Measurements from ENCODE around the gene ZNF436. TPM values are rescaled to one million over a fixed set of nuclear protein-coding genes. Genes with fewer than 3 reads are reported as not detected.

Gene ZNF436
- 9.9 and 12.6 TPM in 2 replicates for total RNA-seq (2016; rRNA removed; fragmentation: Illumina TruSeq; extraction: Trizol)
- total RNA-seq (2016; cell fraction: cytosol; rRNA removed; fragmentation: Illumina TruSeq; extraction: Trizol; ENCODE audit: low read depth): 1.2 and 1.3 TPM in 2 replicates
- total RNA-seq (2016; cell fraction: insoluble cytoplasmic fraction; rRNA removed; fragmentation: Illumina TruSeq; extraction: Trizol): 9.5 and 13.9 TPM in 2 replicates
- total RNA-seq (2016; cell fraction: membrane; rRNA removed; fragmentation: Illumina TruSeq; extraction: Trizol): 4.7 and 6.1 TPM in 2 replicates
- total RNA-seq (2016; cell fraction: nucleus; rRNA removed; fragmentation: Illumina TruSeq; extraction: Trizol): 7.1 and 8.3 TPM in 2 replicates
- polyA plus RNA-seq (2011; rRNA removed): 4.3 TPM in 2 replicates
- 2.0 and 3.3 TPM in 2 replicates for polyA plus RNA-seq (2011; cell fraction: cytosol; rRNA removed)
- 7.0 and 8.6 TPM in 2 replicates for polyA plus RNA-seq (2011; cell fraction: nucleus; rRNA removed)
- 3.6 and 3.9 TPM in 2 replicates for polyA plus RNA-seq (2012)
- 0.23 and 0.35 TPM in 2 replicates for polyA plus RNA-seq (2016; cell fraction: cytosol; fragmentation: Illumina TruSeq; extraction: Trizol; ENCODE audit: low read depth)
- 7.1 and 7.4 TPM in 2 replicates for polyA plus RNA-seq (2016; cell fraction: insoluble cytoplasmic fraction; fragmentation: Illumina TruSeq; extraction: Trizol; ENCODE audit: low read depth)
- 1.3 and 1.4 TPM in 2 replicates for polyA plus RNA-seq (2016; cell fraction: membrane; fragmentation: Illumina TruSeq; extraction: Trizol; ENCODE audit: low read depth)
- 10.5 and 11.6 TPM in 2 replicates for polyA plus RNA-seq (2016; cell fraction: nucleus; fragmentation: Illumina TruSeq; extraction: Trizol; ENCODE audit: insufficient read depth, low read depth)
- polyA minus RNA-seq (2011; rRNA and poly(A)+ RNA removed; ENCODE audit: low replicate concordance): 6.0 and 6.3 TPM in 2 replicates
- 4.3 and 6.0 TPM in 2 replicates for polyA minus RNA-seq (2011; cell fraction: cytosol; rRNA and poly(A)+ RNA removed)
- 6.8 and 11.7 TPM in 2 replicates for polyA minus RNA-seq (2011; cell fraction: nucleus; rRNA and poly(A)+ RNA removed)
- Bru-seq, nascent RNA: percentile 63 among the genes with signal in this experiment
- BruChase-seq, experiment 1, labeled RNA remaining after a 6-hour chase: percentile 74 among the genes with signal in this experiment
- percentile 73 among the genes with signal in this experiment for BruChase-seq, experiment 2, labeled RNA remaining after a 2-hour chase
- long read RNA-seq, experiment 1, partial matches to known transcripts: 1 of 2 reads
- long read RNA-seq, experiment 1, other reads (novel, unspliced or antisense): 0 of 2 reads
- long read RNA-seq, experiment 2, partial matches to known transcripts: 0 of 2 reads
- long read RNA-seq, experiment 2, other reads (novel, unspliced or antisense): 1 of 2 reads

- Histone ChIP-seq H4K20me1 (ENCODE audit: insufficient read depth, low read length) (no peaks in the 10 kb centered on the region), H3K36me3 (replicated peaks in 1 of 2; ENCODE audit: control insufficient read depth in 1 of 2, insufficient read depth in 2 of 2, low read length in 2 of 2) (no peaks in the 10 kb centered on the region; a peak in 2 of 5 replicates), H3K4me2 (ENCODE audit: low read depth, low read length) (peak within 1 kb of the TSS; percentile 97), H3K27ac (ENCODE audit: extremely low read length, insufficient read depth, low read length) (peak within 1 kb of the TSS; percentile 96), H2AFZ (ENCODE audit: low read length) (no peak within 1 kb of the TSS), H3K4me3 (replicated peaks in 1 of 3; ENCODE audit: insufficient read depth in 1 of 3, low read depth in 2 of 3, low read length in 3 of 3) (peak within 1 kb of the TSS; percentile 92 to 99 (median 93)), H3K79me2 (ENCODE audit: insufficient read depth, low read length) (peaks cover 30% of the 10 kb centered on the region), H3K9me3 (ENCODE audit: low read length) (no peaks in the 10 kb centered on the region), H3K9ac (ENCODE audit: insufficient read depth, low read depth, low read length) (peak within 1 kb of the TSS; percentile 96), H3K27me3 (ENCODE audit: control insufficient read depth in 1 of 2, insufficient read depth in 2 of 2, low read length in 2 of 2) (no peaks in the 10 kb centered on the region; a peak in 1 of 5 replicates), H3K4me1 (ENCODE audit: insufficient read depth, low read length) (peaks cover 44% of the 10 kb centered on the region)
- ChIA-PET CTCF (ENCODE audit: low intra/inter-chr PET ratio, low total read pairs) (no interaction called here), POLR2A (interaction anchor here (0.7 to 3.5 kb wide), 4 partner anchors 11 to 30 kb away, joined by 3 to 130 read pairs (median 3); partner anchors contain the start of gene HNRNPR)
- BruUV-seq (replicated peaks): TSS peak; percentile 78
- intact Hi-C loops (cut with micrococcal nuclease; ENCODE audit: unreplicated experiment): loop anchor here (1.0 to 10.0 kb wide), 4 partner anchors 25 to 1015 kb away; partner anchors contain the start of genes E2F2 and HNRNPR
- FAIRE-seq (peak; percentile 26), ATAC-seq (peak; percentile 1; the same call in 2 of the 3 replicates), DNase-seq (ENCODE audit: low spot score) (peak; percentile 41)
- under 1% methylated on average over 16 of the region's 29 CpGs for WGBS (ENCODE audit: low lambda C conversion rate)
- in situ Hi-C loops (cut with HindIII; ENCODE audit: extremely low pct_ligation_motif_present, low pct_unique_long_range_greater_than_20kb): no loop called here
- TF ChIP-seq NR2F6 (IDR thresholded peaks at IDR 0.05) (no peak), NR2F6 (CRISPR knock-in tag; IDR thresholded peaks at IDR 0.05) (no peak), ZNF850 (CRISPR knock-in tag; conservative IDR thresholded peaks at IDR 0.05) (no peak), SNAPC2 (CRISPR knock-in tag; IDR thresholded peaks at IDR 0.05) (no peak), ZNF563 (CRISPR knock-in tag; IDR thresholded peaks at IDR 0.05) (0 out of 2 replicates have a peak, but pooled peaks have one; percentile 3), ZNF720 (CRISPR knock-in tag; IDR thresholded peaks at IDR 0.05) (no peak), NFIB (CRISPR knock-in tag; IDR thresholded peaks at IDR 0.05; ENCODE audit: borderline replicate concordance) (no peak), ZNF17 (CRISPR knock-in tag; IDR thresholded peaks at IDR 0.05) (peak; percentile 48; the same call in 1 of the 2 replicates), ZNF329 (CRISPR knock-in tag; IDR thresholded peaks at IDR 0.05; ENCODE audit: low read depth) (0 out of 2 replicates have a peak, but pooled peaks have one; percentile 12), ZNF20 (CRISPR knock-in tag; IDR thresholded peaks at IDR 0.05) (peak; percentile 57; the same call in 1 of the 2 replicates), ZNF280B (CRISPR knock-in tag; IDR thresholded peaks at IDR 0.05; ENCODE audit: borderline replicate concordance) (0 out of 2 replicates have a peak, but pooled peaks have one; percentile 25), DNMT3B (CRISPR knock-in tag; conservative IDR thresholded peaks at IDR 0.05) (no peak), ZC3H4 (CRISPR knock-in tag; IDR thresholded peaks at IDR 0.05; ENCODE audit: borderline replicate concordance) (peak; percentile 53; the same call in 1 of the 2 replicates), RXRB (CRISPR knock-in tag; IDR thresholded peaks at IDR 0.05; ENCODE audit: borderline replicate concordance) (peak; percentile 20; the same call in 1 of the 2 replicates), DMTF1 (CRISPR knock-in tag; IDR thresholded peaks at IDR 0.05) (no peak)
Observed at GRCh38 chr1:23369335-23370013, at the start of gene ZNF436. TSS of gene ZNF436 (minus strand) at chr1:23369836. CDS start at chr1:23368005, 1,831 bp downstream.

Measured in HepG2 (cell line).